K562 (cell line): ENCODE results near the gene ILK. TPM values are rescaled to one million over a fixed set of nuclear protein-coding genes. Genes with fewer than 3 reads are reported as not detected.

ENCODE experiments used
- polyA plus RNA-seq, 8 experiments: library from polyadenylated mRNA; depleted of rRNA in 4 of 8; stranded (reverse) in 5 of 8; unstranded in 3 of 8; fragments of >200 nt; fragmentation: Nextera tagmentation in 2 of 8; fragmentation: Illumina TruSeq in 1 of 8; extraction: Ambion mirVana in 2 of 8; extraction: Trizol in 1 of 8; gene quantifications; 2 replicates each; pipeline versions ENCODE4 v1.2.1 to v1.2.3, GENCODE V29; 2011 to 2014; ENCODE audit warnings: inconsistent platforms in 1 of 8, missing spikeins in 1 of 8
- total RNA-seq, 7 experiments: library from RNA; depleted of rRNA in 6 of 7; stranded (reverse); fragments of >200 nt in 6 of 7; fragmentation: Illumina TruSeq in 2 of 7; extraction: Trizol in 2 of 7; gene quantifications; 2 replicates each; pipeline versions ENCODE4 v1.2.1 to v1.2.3, GENCODE V29; 2011 to 2021; ENCODE audit warnings: low replicate concordance in 1 of 7

ILK gene
- total and polyA plus RNA-seq, 9 of the 15 experiments (the other 6 are each of a cell fraction or from before 2014, with no cell fraction given) = 43.3 to 95.9 (median 58.9) TPM

Other genes with a start within 250 kb of the ILK start
Only the 7 nearest of the 16 such genes appear.
- gene TIMM10B, start 122.3 kb upstream of the ILK start, total RNA-seq (2014; rRNA removed) = 43.2 and 48.7 TPM in 2 replicates
- 45.7 and 47.5 TPM in 2 replicates for gene TIMM10B, start 122.3 kb upstream of the ILK start, total RNA-seq (2014; rRNA removed; fragmentation: Illumina TruSeq; extraction: Trizol)
- gene TIMM10B, start 122.3 kb upstream of the ILK start, total RNA-seq (2015; rRNA removed; fragmentation: Illumina TruSeq; extraction: Trizol) = 47.0 and 48.9 TPM in 2 replicates
- 63.0 and 66.0 TPM in 2 replicates for gene TIMM10B, start 122.3 kb upstream of the ILK start, total RNA-seq (2021)
- gene TIMM10B, start 122.3 kb upstream of the ILK start, polyA plus RNA-seq (2011; rRNA removed) = 78.1 and 83.0 TPM in 2 replicates
- gene TIMM10B, start 122.3 kb upstream of the ILK start, polyA plus RNA-seq (2014; fragmentation: Illumina TruSeq; extraction: Trizol) = 48.1 and 57.0 TPM in 2 replicates
- gene TIMM10B, start 122.3 kb upstream of the ILK start, polyA plus RNA-seq (2014; fragmentation: Nextera tagmentation; extraction: Ambion mirVana) = 100 to 1,000 TPM; 158 to 163 TPM
- gene TIMM10B, start 122.3 kb upstream of the ILK start, polyA plus RNA-seq (2014; rRNA removed) = 54.0 and 64.9 TPM in 2 replicates
- 3.0 and 3.8 TPM in 2 replicates for gene DNHD1, start 106.5 kb upstream of the ILK start, total RNA-seq (2014; rRNA removed)
- gene DNHD1, start 106.5 kb upstream of the ILK start, total RNA-seq (2014; rRNA removed; fragmentation: Illumina TruSeq; extraction: Trizol) = 3.6 and 4.1 TPM in 2 replicates
- 3.6 TPM in 2 replicates for gene DNHD1, start 106.5 kb upstream of the ILK start, total RNA-seq (2015; rRNA removed; fragmentation: Illumina TruSeq; extraction: Trizol)
- gene DNHD1, start 106.5 kb upstream of the ILK start, total RNA-seq (2021) = 6.5 and 7.4 TPM in 2 replicates
- gene DNHD1, start 106.5 kb upstream of the ILK start, polyA plus RNA-seq (2011; rRNA removed) = 9.7 and 16.7 TPM in 2 replicates
- 4.8 TPM in 2 replicates for gene DNHD1, start 106.5 kb upstream of the ILK start, polyA plus RNA-seq (2014; fragmentation: Illumina TruSeq; extraction: Trizol)
- gene DNHD1, start 106.5 kb upstream of the ILK start, polyA plus RNA-seq (2014; fragmentation: Nextera tagmentation; extraction: Ambion mirVana) = 1 to 10 TPM in 1 of 2 experiments, under 1 TPM in 1; 0.82 to 2.0 TPM
- 7.1 and 8.4 TPM in 2 replicates for gene DNHD1, start 106.5 kb upstream of the ILK start, polyA plus RNA-seq (2014; rRNA removed)
- 27.9 and 47.5 TPM in 2 replicates for gene RRP8, start 158 bp upstream of the ILK start, total RNA-seq (2014; rRNA removed)
- gene RRP8, start 158 bp upstream of the ILK start, total RNA-seq (2014; rRNA removed; fragmentation: Illumina TruSeq; extraction: Trizol) = 33.5 and 37.0 TPM in 2 replicates
- gene RRP8, start 158 bp upstream of the ILK start, total RNA-seq (2015; rRNA removed; fragmentation: Illumina TruSeq; extraction: Trizol) = 31.5 and 32.6 TPM in 2 replicates
- gene RRP8, start 158 bp upstream of the ILK start, total RNA-seq (2021) = 41.0 and 47.2 TPM in 2 replicates
- 28.1 and 29.8 TPM in 2 replicates for gene RRP8, start 158 bp upstream of the ILK start, polyA plus RNA-seq (2011; rRNA removed)
- gene RRP8, start 158 bp upstream of the ILK start, polyA plus RNA-seq (2014; fragmentation: Illumina TruSeq; extraction: Trizol) = 34.6 and 47.3 TPM in 2 replicates
- gene RRP8, start 158 bp upstream of the ILK start, polyA plus RNA-seq (2014; fragmentation: Nextera tagmentation; extraction: Ambion mirVana) = 10 to 100 TPM in 1 of 2 experiments, 1 to 10 TPM in 1; 5.7 to 11.4 TPM
- gene RRP8, start 158 bp upstream of the ILK start, polyA plus RNA-seq (2014; rRNA removed) = 26.1 and 33.4 TPM in 2 replicates
- gene TAF10, start 8.4 kb downstream of the ILK start, total RNA-seq (2014; rRNA removed) = 131 and 181 TPM in 2 replicates
- gene TAF10, start 8.4 kb downstream of the ILK start, total RNA-seq (2014; rRNA removed; fragmentation: Illumina TruSeq; extraction: Trizol) = 78.6 and 96.2 TPM in 2 replicates
- gene TAF10, start 8.4 kb downstream of the ILK start, total RNA-seq (2015; rRNA removed; fragmentation: Illumina TruSeq; extraction: Trizol) = 89.5 and 105 TPM in 2 replicates
- 153 and 154 TPM in 2 replicates for gene TAF10, start 8.4 kb downstream of the ILK start, total RNA-seq (2021)
- gene TAF10, start 8.4 kb downstream of the ILK start, polyA plus RNA-seq (2011; rRNA removed) = 166 and 197 TPM in 2 replicates
- gene TAF10, start 8.4 kb downstream of the ILK start, polyA plus RNA-seq (2014; fragmentation: Illumina TruSeq; extraction: Trizol) = 120 and 148 TPM in 2 replicates
- gene TAF10, start 8.4 kb downstream of the ILK start, polyA plus RNA-seq (2014; fragmentation: Nextera tagmentation; extraction: Ambion mirVana) = 10 to 100 TPM; 19.5 to 28.2 TPM
- 121 and 186 TPM in 2 replicates for gene TAF10, start 8.4 kb downstream of the ILK start, polyA plus RNA-seq (2014; rRNA removed)
- 11.9 and 16.6 TPM in 2 replicates for gene TPP1, start 15.6 kb downstream of the ILK start, total RNA-seq (2014; rRNA removed)
- 7.5 TPM in 2 replicates for gene TPP1, start 15.6 kb downstream of the ILK start, total RNA-seq (2014; rRNA removed; fragmentation: Illumina TruSeq; extraction: Trizol)
- gene TPP1, start 15.6 kb downstream of the ILK start, total RNA-seq (2015; rRNA removed; fragmentation: Illumina TruSeq; extraction: Trizol) = 15.0 and 16.3 TPM in 2 replicates
- 45.5 and 50.2 TPM in 2 replicates for gene TPP1, start 15.6 kb downstream of the ILK start, total RNA-seq (2021)
- 29.4 and 54.6 TPM in 2 replicates for gene TPP1, start 15.6 kb downstream of the ILK start, polyA plus RNA-seq (2011; rRNA removed)
- gene TPP1, start 15.6 kb downstream of the ILK start, polyA plus RNA-seq (2014; fragmentation: Illumina TruSeq; extraction: Trizol) = 59.9 and 75.8 TPM in 2 replicates
- gene TPP1, start 15.6 kb downstream of the ILK start, polyA plus RNA-seq (2014; fragmentation: Nextera tagmentation; extraction: Ambion mirVana) = 10 to 100 TPM in 1 of 2 experiments, 1 to 10 TPM in 1; 9.4 to 15.7 TPM
- 25.8 and 38.7 TPM in 2 replicates for gene TPP1, start 15.6 kb downstream of the ILK start, polyA plus RNA-seq (2014; rRNA removed)
- gene DCHS1, start 52.0 kb downstream of the ILK start, total RNA-seq (2014; rRNA removed) = 0.09 and 0.20 TPM in 2 replicates
- 0.04 and 0.06 TPM in 2 replicates for gene DCHS1, start 52.0 kb downstream of the ILK start, total RNA-seq (2014; rRNA removed; fragmentation: Illumina TruSeq; extraction: Trizol)
- 0.14 and 0.19 TPM in 2 replicates for gene DCHS1, start 52.0 kb downstream of the ILK start, total RNA-seq (2015; rRNA removed; fragmentation: Illumina TruSeq; extraction: Trizol)
- gene DCHS1, start 52.0 kb downstream of the ILK start, total RNA-seq (2021) = 0.45 and 0.49 TPM in 2 replicates
- gene DCHS1, start 52.0 kb downstream of the ILK start, polyA plus RNA-seq (2011; rRNA removed) = 0.08 and 0.23 TPM in 2 replicates
- 0.17 and 0.18 TPM in 2 replicates for gene DCHS1, start 52.0 kb downstream of the ILK start, polyA plus RNA-seq (2014; fragmentation: Illumina TruSeq; extraction: Trizol)
- not detected for gene DCHS1, start 52.0 kb downstream of the ILK start, polyA plus RNA-seq (2014; fragmentation: Nextera tagmentation; extraction: Ambion mirVana)
- gene DCHS1, start 52.0 kb downstream of the ILK start, polyA plus RNA-seq (2014; rRNA removed) = under 0.01 and 0.19 TPM in 2 replicates
- 33.9 and 46.1 TPM in 2 replicates for gene MRPL17, start 79.6 kb downstream of the ILK start, total RNA-seq (2014; rRNA removed)
- 27.6 and 36.7 TPM in 2 replicates for gene MRPL17, start 79.6 kb downstream of the ILK start, total RNA-seq (2014; rRNA removed; fragmentation: Illumina TruSeq; extraction: Trizol)
- gene MRPL17, start 79.6 kb downstream of the ILK start, total RNA-seq (2015; rRNA removed; fragmentation: Illumina TruSeq; extraction: Trizol) = 43.3 and 47.4 TPM in 2 replicates
- gene MRPL17, start 79.6 kb downstream of the ILK start, total RNA-seq (2021) = 46.2 and 52.6 TPM in 2 replicates
- 57.5 and 66.5 TPM in 2 replicates for gene MRPL17, start 79.6 kb downstream of the ILK start, polyA plus RNA-seq (2011; rRNA removed)
- 37.7 and 48.6 TPM in 2 replicates for gene MRPL17, start 79.6 kb downstream of the ILK start, polyA plus RNA-seq (2014; fragmentation: Illumina TruSeq; extraction: Trizol)
- 10 to 100 TPM; 78.9 to 81.6 TPM for gene MRPL17, start 79.6 kb downstream of the ILK start, polyA plus RNA-seq (2014; fragmentation: Nextera tagmentation; extraction: Ambion mirVana)
- gene MRPL17, start 79.6 kb downstream of the ILK start, polyA plus RNA-seq (2014; rRNA removed) = 43.9 and 48.0 TPM in 2 replicates